SK-N-SH treated with all-trans-retinoic acid at 6 μM for 48 hours (cell line): ENCODE measurements around the gene CAV1.

Source experiments
- CREB5 ChIP-seq: fragments of 250-450 bp; sonication (Bioruptor Pico); IDR thresholded peaks from 2 replicates; pipeline ENCODE4 v1.5.1; 2020; ENCODE audit warnings: low read depth, mild to moderate bottlenecking, moderate library complexity
- CSDC2 ChIP-seq: fragments of 250-450 bp; sonication (Bioruptor Pico); IDR thresholded peaks from 2 replicates; pipeline ENCODE4 v1.5.0; 2020; ENCODE audit warnings: mild to moderate bottlenecking, moderate library complexity
- GLIS3 ChIP-seq: fragments of 250-450 bp; sonication (Bioruptor Pico); IDR thresholded peaks from 2 replicates; pipeline ENCODE4 v1.5.0; 2020; ENCODE audit warnings: mild to moderate bottlenecking, moderate library complexity
- ISL1 ChIP-seq: fragments of 250-450 bp; sonication (Bioruptor Pico); IDR thresholded peaks from 2 replicates; pipeline ENCODE4 v2.1.2; 2022; ENCODE audit warnings: mild to moderate bottlenecking, moderate library complexity
- OSR1 ChIP-seq: fragments of 250-450 bp; sonication (Bioruptor Pico); IDR thresholded peaks from 2 replicates; pipeline ENCODE4 v1.8.0; 2022; ENCODE audit warnings: moderate library complexity, mild to moderate bottlenecking, inconsistent platforms
- POU6F1 ChIP-seq: fragments of 250-450 bp; sonication (Bioruptor Pico); IDR thresholded peaks from 2 replicates; pipeline ENCODE4 v1.8.0; 2021; ENCODE audit warnings: low read depth, mild to moderate bottlenecking, moderate library complexity, borderline replicate concordance
- PPARA ChIP-seq: fragments of 250-450 bp; sonication (Bioruptor Pico); IDR thresholded peaks from 2 replicates; pipeline ENCODE4 v1.5.0; 2020; ENCODE audit warnings: mild to moderate bottlenecking, borderline replicate concordance
- TOX ChIP-seq: fragments of 250-450 bp; sonication (Bioruptor Pico); IDR thresholded peaks from 2 replicates; pipeline ENCODE4 v1.8.0; 2021; ENCODE audit warnings: mild to moderate bottlenecking, moderate library complexity, borderline replicate concordance
- ZC3H10 ChIP-seq: fragments of 250-450 bp; sonication (Bioruptor Pico); IDR thresholded peaks from 2 replicates; pipeline ENCODE4 v1.5.1; 2021; ENCODE audit warnings: mild to moderate bottlenecking, moderate library complexity
- ZFP3 ChIP-seq: fragments of 250-450 bp; sonication (Bioruptor Pico); IDR thresholded peaks from 2 replicates; pipeline ENCODE4 v1.5.0; 2020; ENCODE audit warnings: mild to moderate bottlenecking, moderate library complexity
- ZFP30 ChIP-seq: fragments of 450-650 bp; formaldehyde crosslinking; IDR thresholded peaks from 2 replicates; pipeline ENCODE4 v1.5.0; 2022; ENCODE audit warnings: mild to moderate bottlenecking, moderate library complexity
- TF ChIP-seq, protein P1 (sequence below): fragments of 250-450 bp; sonication (Bioruptor Pico); IDR thresholded peaks from 2 replicates; pipeline ENCODE4 v1.5.1; 2021; ENCODE audit warnings: mild to moderate bottlenecking, moderate library complexity

DNA sequence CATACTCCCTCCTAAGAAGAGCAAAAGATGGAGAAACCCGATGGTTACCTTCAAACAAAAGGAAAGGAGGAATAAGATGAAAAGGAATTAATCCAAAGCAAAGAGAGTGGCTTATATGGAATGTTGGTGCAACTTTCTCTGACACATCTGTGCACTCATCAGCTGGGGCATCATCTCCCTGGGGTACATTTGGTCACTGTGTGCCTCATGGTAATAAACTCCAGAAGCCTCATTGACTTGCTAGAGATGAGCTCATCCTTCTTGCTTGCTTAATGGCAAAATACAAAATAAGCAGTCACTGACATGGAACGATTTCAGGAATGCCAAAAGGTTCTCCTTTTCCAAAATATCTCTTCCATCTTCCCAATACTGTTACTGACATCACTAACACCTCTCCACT is 22.5 kb downstream of the CAV1 start:
- TF ChIP-seq, protein P1, sequence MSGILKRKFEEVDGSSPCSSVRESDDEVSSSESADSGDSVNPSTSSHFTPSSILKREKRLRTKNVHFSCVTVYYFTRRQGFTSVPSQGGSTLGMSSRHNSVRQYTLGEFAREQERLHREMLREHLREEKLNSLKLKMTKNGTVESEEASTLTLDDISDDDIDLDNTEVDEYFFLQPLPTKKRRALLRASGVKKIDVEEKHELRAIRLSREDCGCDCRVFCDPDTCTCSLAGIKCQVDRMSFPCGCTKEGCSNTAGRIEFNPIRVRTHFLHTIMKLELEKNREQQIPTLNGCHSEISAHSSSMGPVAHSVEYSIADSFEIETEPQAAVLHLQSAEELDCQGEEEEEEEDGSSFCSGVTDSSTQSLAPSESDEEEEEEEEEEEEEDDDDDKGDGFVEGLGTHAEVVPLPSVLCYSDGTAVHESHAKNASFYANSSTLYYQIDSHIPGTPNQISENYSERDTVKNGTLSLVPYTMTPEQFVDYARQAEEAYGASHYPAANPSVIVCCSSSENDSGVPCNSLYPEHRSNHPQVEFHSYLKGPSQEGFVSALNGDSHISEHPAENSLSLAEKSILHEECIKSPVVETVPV = no peak
- no peak for TF ChIP-seq OSR1
- no peak for TF ChIP-seq POU6F1 (CRISPR knock-in tag)
- TF ChIP-seq ZFP30 = no peak
- TF ChIP-seq PPARA (CRISPR knock-in tag) = no peak
- no peak for TF ChIP-seq ZC3H10 (CRISPR knock-in tag)
- TF ChIP-seq GLIS3 (CRISPR knock-in tag) = no peak
- no peak for TF ChIP-seq CREB5 (CRISPR knock-in tag)
- no peak for TF ChIP-seq CSDC2 (CRISPR knock-in tag)
- no peak for TF ChIP-seq TOX (CRISPR knock-in tag)
- no peak for TF ChIP-seq ZFP3 (CRISPR knock-in tag)
- TF ChIP-seq ISL1 = no peak
